GM18951 (cell line): Measurements from ENCODE around the gene SHQ1.

Source experiments
- POLR2A ChIP-seq: IDR thresholded peaks from 4 replicates; pipeline ENCODE4 v1.6.1; 2011; ENCODE audit warnings: mild to moderate bottlenecking; ENCODE audit not compliant: insufficient read length, insufficient read depth; ENCODE audit errors: extremely low read depth
- in situ Hi-C: fragments of 300-500 bp; cut with MboI; formaldehyde crosslinking; loops from one replicate; pipeline ENCODE4 v1.12.0; 2022; ENCODE audit warnings: low sequenced_read_pairs, mixed read lengths, inconsistent platforms; ENCODE audit not compliant: unreplicated experiment

Gene SHQ1

GRCh38 chr3:72768481-72768880, 79.8 kb downstream of the SHQ1 start:
- in situ Hi-C loops = no loop called here

GRCh38 chr3:72768006-72768441, 80.2 kb downstream of the SHQ1 start:
- TF ChIP-seq POLR2A = no peak
- in situ Hi-C loops = no loop called here

More at GRCh38 chr3:72768481-72768880, 79.8 kb downstream of the SHQ1 start:
- no peak for TF ChIP-seq POLR2A

GRCh38 chr3:72766866-72767265, 81.4 kb downstream of the SHQ1 start:
- in situ Hi-C loops = no loop called here

GRCh38 chr3:72763751-72764440, 84.3 kb downstream of the SHQ1 start:
- TF ChIP-seq POLR2A = no peak
- in situ Hi-C loops = no loop called here

More at GRCh38 chr3:72766866-72767265, 81.4 kb downstream of the SHQ1 start:
- no peak for TF ChIP-seq POLR2A

GRCh38 chr3:72761410-72761809, 86.8 kb downstream of the SHQ1 start:
- in situ Hi-C loops = no loop called here
- TF ChIP-seq POLR2A = no peak

- in situ Hi-C loops = no loop called here
- no peak for TF ChIP-seq POLR2A
Measured at GRCh38 chr3:72760225-72760624, 88.0 kb downstream of the SHQ1 start.

GRCh38 chr3:72756900-72757299, 91.3 kb downstream of the SHQ1 start:
- no peak for TF ChIP-seq POLR2A
- in situ Hi-C loops = no loop called here

GRCh38 chr3:72754582-72754981, 93.7 kb downstream of the SHQ1 start:
- no peak for TF ChIP-seq POLR2A
- in situ Hi-C loops = no loop called here

GRCh38 chr3:72753495-72753894, 94.8 kb downstream of the SHQ1 start:
- TF ChIP-seq POLR2A = no peak
- in situ Hi-C loops = no loop called here

GRCh38 chr3:72750405-72750965, 97.8 kb downstream of the SHQ1 start:
- in situ Hi-C loops = no loop called here
- TF ChIP-seq POLR2A = no peak

- TF ChIP-seq POLR2A = no peak
- in situ Hi-C loops = no loop called here
Measured at GRCh38 chr3:72748659-72749058, 99.6 kb downstream of the SHQ1 start.

- in situ Hi-C loops = no loop called here
- no peak for TF ChIP-seq POLR2A
Measured at GRCh38 chr3:72746430-72747411, 101.5 kb downstream of the SHQ1 start.

GRCh38 chr3:72745146-72745999, 102.9 kb downstream of the SHQ1 start:
- TF ChIP-seq POLR2A = no peak
- in situ Hi-C loops = no loop called here

- in situ Hi-C loops = no loop called here
Measured at GRCh38 chr3:72744330-72744729, 103.9 kb downstream of the SHQ1 start.

More at GRCh38 chr3:72744330-72744729, 103.9 kb downstream of the SHQ1 start:
- no peak for TF ChIP-seq POLR2A
